GM23338 (cell line): ENCODE results near the gene CT45A10. TPM values are rescaled to one million over a fixed set of nuclear protein-coding genes. Genes with fewer than 3 reads are reported as not detected.

ENCODE experiments used
- ATAC-seq: fragments of 200-7000 bp; cut with Tn5 transposase; 3 replicates; pipeline ENCODE4 v1.9.1; 2020
- DNase-seq: peaks from one replicate; pipeline ENCODE4 v3.0.0-alpha.2; 2015; ENCODE audit warnings: low spot score
- H2AFZ ChIP-seq: fragments of 200-600 bp; sonication (generic); 2 replicates; pipeline ENCODE4 v1.8.0; 2016; ENCODE audit warnings: antibody characterized with exemption, mild to moderate bottlenecking, moderate library complexity
- H3F3A ChIP-seq: fragments of 200-600 bp; sonication (generic); replicated peaks from 2 replicates; pipeline ENCODE4 v1.8.0; 2017; ENCODE audit warnings: antibody characterized with exemption, mixed run types, low read depth
- H3K27ac ChIP-seq: fragments of 200-600 bp; sonication (generic); 2 replicates; pipeline ENCODE4 v1.6.1; 2016; ENCODE audit warnings: low read depth
- H3K27me3 ChIP-seq: fragments of 200-600 bp; sonication (generic); 2 replicates; pipeline ENCODE4 v1.8.0; 2016; ENCODE audit warnings: mild to moderate bottlenecking, mixed run types, moderate library complexity; ENCODE audit not compliant: insufficient read depth
- H3K36me3 ChIP-seq: fragments of 200-600 bp; sonication (generic); 2 replicates; pipeline ENCODE4 v1.8.0; 2016; ENCODE audit warnings: mild to moderate bottlenecking; ENCODE audit not compliant: insufficient read depth
- H3K4me1 ChIP-seq: fragments of 200-600 bp; sonication (generic); 2 replicates; pipeline ENCODE4 v1.8.0; 2016; ENCODE audit warnings: mild to moderate bottlenecking, moderate library complexity; ENCODE audit not compliant: insufficient read depth
- H3K4me2 ChIP-seq: fragments of 200-600 bp; sonication (generic); 2 replicates; pipeline ENCODE4 v1.7.1; 2017; ENCODE audit warnings: mixed run types
- H3K4me3 ChIP-seq: fragments of 200-600 bp; sonication (generic); 2 replicates; pipeline ENCODE4 v1.6.1; 2016; ENCODE audit warnings: mixed run types
- H3K79me2 ChIP-seq: fragments of 200-600 bp; sonication (generic); replicated peaks from 2 replicates; pipeline ENCODE4 v1.8.0; 2017; ENCODE audit warnings: mild to moderate bottlenecking; ENCODE audit not compliant: insufficient read depth
- H3K9me2 ChIP-seq: fragments of 200-600 bp; sonication (generic); 2 replicates; pipeline ENCODE4 v1.8.0; 2017; ENCODE audit not compliant: insufficient read depth
- H4K20me1 ChIP-seq: fragments of 200-600 bp; sonication (generic); replicated peaks from 2 replicates; pipeline ENCODE4 v1.8.0; 2017; ENCODE audit warnings: mild to moderate bottlenecking; ENCODE audit not compliant: insufficient read depth
- H3K27ac Mint-ChIP-seq: 2 replicates; pipeline ENCODE4 v1.8.0; 2020; ENCODE audit warnings: inconsistent platforms, mild to moderate bottlenecking, moderate library complexity, mixed read lengths
- H3K27me3 Mint-ChIP-seq: 3 replicates; pipeline ENCODE4 v1.8.0; 2022; ENCODE audit warnings: low read depth, mild to moderate bottlenecking, moderate library complexity, mixed read lengths, inconsistent platforms; ENCODE audit not compliant: insufficient read depth, poor library complexity
- H3K36me3 Mint-ChIP-seq: 3 replicates; pipeline ENCODE4 v1.8.0; 2021; ENCODE audit warnings: low read depth, mild to moderate bottlenecking, inconsistent platforms, moderate library complexity, mixed read lengths
- H3K4me1 Mint-ChIP-seq: 3 replicates; pipeline ENCODE4 v1.8.0; 2020; ENCODE audit warnings: mild to moderate bottlenecking, inconsistent platforms, mixed read lengths
- H3K4me3 Mint-ChIP-seq: 3 replicates; pipeline ENCODE4 v1.8.0; 2021; ENCODE audit warnings: moderate library complexity, mild to moderate bottlenecking, inconsistent platforms, mixed read lengths
- H3K9me3 Mint-ChIP-seq: 3 replicates; pipeline ENCODE4 v1.8.0; 2020; ENCODE audit warnings: moderate library complexity, mild to moderate bottlenecking, inconsistent platforms, mixed read lengths
- CREB1 ChIP-seq: fragments of 250-450 bp; sonication (Bioruptor Pico); IDR thresholded peaks from 2 replicates; pipeline ENCODE4 v1.5.0; 2020; ENCODE audit warnings: low read depth, mild to moderate bottlenecking, moderate library complexity
- EZH2 ChIP-seq: fragments of 200-600 bp; sonication (generic); IDR thresholded peaks from one replicate; pipeline ENCODE4 v1.8.0; 2017; ENCODE audit warnings: antibody characterized with exemption, mild to moderate bottlenecking, low read depth; ENCODE audit not compliant: unreplicated experiment
- JUNB ChIP-seq: IDR thresholded peaks from one replicate; pipeline ENCODE4 v1.6.1; 2016; ENCODE audit warnings: antibody characterized with exemption; ENCODE audit not compliant: unreplicated experiment
- ZNF114 ChIP-seq: fragments of 250-450 bp; sonication (Bioruptor Pico); IDR thresholded peaks from 2 replicates; pipeline ENCODE4 v1.5.0; 2020; ENCODE audit warnings: mild to moderate bottlenecking, moderate library complexity
- polyA plus RNA-seq: library from polyadenylated mRNA; unstranded; fragments of >200 nt; fragmentation: Nextera tagmentation; extraction: Ambion mirVana; gene quantifications from 2 replicates; pipeline ENCODE4 v1.2.1, GENCODE V29; 2016
- total RNA-seq: library from RNA; depleted of rRNA; stranded (reverse); fragments of >200 nt; shearing (Covaris generic); gene quantifications from 2 replicates; pipeline ENCODE4 v1.2.3, GENCODE V29; 2014
- TF ChIP-seq, protein P1 (sequence below): fragments of 250-450 bp; sonication (Bioruptor Pico); IDR thresholded peaks from 2 replicates; pipeline ENCODE4 v1.5.0; 2020; ENCODE audit warnings: mild to moderate bottlenecking, moderate library complexity

CT45A10 gene
- total and polyA plus RNA-seq, 2 experiments from 2014 or later, result not detected

DNA sequence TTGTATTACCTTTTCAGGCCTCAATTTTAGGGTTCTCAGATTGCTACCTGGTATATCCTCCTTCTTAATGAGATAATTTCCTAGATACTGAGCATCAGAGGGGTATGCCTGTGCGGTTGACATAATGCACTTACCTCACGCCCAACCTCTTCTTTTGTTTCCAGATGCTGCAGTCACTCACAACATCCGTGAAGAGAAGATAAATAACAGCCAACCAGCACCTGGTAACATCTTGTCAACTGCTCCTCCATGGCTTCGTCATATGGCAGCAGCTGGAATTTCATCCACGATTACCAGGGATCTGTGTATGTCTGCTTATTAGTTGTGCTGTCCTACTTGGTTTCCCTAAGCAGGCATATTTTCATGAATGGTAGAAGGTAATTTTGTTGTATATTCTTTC lies 17.0 kb upstream of the CT45A10 start (continued):
- TF ChIP-seq, protein P1, sequence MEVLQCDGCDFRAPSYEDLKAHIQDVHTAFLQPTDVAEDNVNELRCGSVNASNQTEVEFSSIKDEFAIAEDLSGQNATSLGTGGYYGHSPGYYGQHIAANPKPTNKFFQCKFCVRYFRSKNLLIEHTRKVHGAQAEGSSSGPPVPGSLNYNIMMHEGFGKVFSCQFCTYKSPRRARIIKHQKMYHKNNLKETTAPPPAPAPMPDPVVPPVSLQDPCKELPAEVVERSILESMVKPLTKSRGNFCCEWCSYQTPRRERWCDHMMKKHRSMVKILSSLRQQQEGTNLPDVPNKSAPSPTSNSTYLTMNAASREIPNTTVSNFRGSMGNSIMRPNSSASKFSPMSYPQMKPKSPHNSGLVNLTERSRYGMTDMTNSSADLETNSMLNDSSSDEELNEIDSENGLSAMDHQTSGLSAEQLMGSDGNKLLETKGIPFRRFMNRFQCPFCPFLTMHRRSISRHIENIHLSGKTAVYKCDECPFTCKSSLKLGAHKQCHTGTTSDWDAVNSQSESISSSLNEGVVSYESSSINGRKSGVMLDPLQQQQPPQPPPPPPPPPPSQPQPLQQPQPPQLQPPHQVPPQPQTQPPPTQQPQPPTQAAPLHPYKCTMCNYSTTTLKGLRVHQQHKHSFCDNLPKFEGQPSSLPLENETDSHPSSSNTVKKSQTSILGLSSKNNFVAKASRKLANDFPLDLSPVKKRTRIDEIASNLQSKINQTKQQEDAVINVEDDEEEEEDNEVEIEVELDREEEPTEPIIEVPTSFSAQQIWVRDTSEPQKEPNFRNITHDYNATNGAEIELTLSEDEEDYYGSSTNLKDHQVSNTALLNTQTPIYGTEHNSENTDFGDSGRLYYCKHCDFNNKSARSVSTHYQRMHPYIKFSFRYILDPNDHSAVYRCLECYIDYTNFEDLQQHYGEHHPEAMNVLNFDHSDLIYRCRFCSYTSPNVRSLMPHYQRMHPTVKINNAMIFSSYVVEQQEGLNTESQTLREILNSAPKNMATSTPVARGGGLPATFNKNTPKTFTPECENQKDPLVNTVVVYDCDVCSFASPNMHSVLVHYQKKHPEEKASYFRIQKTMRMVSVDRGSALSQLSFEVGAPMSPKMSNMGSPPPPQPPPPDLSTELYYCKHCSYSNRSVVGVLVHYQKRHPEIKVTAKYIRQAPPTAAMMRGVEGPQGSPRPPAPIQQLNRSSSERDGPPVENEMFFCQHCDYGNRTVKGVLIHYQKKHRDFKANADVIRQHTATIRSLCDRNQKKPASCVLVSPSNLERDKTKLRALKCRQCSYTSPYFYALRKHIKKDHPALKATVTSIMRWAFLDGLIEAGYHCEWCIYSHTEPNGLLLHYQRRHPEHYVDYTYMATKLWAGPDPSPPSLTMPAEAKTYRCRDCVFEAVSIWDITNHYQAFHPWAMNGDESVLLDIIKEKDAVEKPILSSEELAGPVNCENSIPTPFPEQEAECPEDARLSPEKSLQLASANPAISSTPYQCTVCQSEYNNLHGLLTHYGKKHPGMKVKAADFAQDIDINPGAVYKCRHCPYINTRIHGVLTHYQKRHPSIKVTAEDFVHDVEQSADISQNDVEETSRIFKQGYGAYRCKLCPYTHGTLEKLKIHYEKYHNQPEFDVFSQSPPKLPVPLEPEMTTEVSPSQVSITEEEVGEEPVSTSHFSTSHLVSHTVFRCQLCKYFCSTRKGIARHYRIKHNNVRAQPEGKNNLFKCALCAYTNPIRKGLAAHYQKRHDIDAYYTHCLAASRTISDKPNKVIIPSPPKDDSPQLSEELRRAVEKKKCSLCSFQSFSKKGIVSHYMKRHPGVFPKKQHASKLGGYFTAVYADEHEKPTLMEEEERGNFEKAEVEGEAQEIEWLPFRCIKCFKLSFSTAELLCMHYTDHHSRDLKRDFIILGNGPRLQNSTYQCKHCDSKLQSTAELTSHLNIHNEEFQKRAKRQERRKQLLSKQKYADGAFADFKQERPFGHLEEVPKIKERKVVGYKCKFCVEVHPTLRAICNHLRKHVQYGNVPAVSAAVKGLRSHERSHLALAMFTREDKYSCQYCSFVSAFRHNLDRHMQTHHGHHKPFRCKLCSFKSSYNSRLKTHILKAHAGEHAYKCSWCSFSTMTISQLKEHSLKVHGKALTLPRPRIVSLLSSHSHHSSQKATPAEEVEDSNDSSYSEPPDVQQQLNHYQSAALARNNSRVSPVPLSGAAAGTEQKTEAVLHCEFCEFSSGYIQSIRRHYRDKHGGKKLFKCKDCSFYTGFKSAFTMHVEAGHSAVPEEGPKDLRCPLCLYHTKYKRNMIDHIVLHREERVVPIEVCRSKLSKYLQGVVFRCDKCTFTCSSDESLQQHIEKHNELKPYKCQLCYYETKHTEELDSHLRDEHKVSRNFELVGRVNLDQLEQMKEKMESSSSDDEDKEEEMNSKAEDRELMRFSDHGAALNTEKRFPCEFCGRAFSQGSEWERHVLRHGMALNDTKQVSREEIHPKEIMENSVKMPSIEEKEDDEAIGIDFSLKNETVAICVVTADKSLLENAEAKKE, result no peak

DNA sequence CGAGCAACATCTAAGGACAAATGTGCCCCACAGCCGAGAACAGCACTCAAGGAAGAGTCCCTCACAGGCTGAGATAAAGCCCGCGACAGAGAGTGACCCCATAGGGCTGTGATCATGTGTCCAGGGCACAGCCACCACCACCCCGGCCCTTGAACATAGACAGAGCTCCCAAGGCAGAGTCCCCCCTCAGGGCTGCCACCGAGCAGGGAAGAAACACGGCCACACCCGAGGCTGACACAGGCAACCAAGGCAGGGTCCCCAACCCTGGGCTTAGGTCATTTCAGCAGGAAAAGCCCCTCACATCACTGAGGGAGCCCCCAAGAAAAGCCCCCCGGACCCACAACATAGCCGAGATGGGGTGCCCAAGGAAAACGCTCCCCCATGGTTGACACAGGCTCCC lies 463 bp downstream of the CT45A10 start:
- H3K9me3 Mint-ChIP-seq, result peaks cover 23% of the 10 kb centered on the region
- H3F3A ChIP-seq, result no peaks in the 10 kb centered on the region
- no peak overlapping the region for H3K4me2 ChIP-seq
- no peak overlapping the region for H3K4me3 Mint-ChIP-seq
- H3K4me1 ChIP-seq, result no peaks in the 10 kb centered on the region
- H3K79me2 ChIP-seq, result no peaks in the 10 kb centered on the region
- TF ChIP-seq JUNB, result no peak
- no peak for TF ChIP-seq ZNF114 (CRISPR knock-in tag)
- no peak for TF ChIP-seq CREB1 (CRISPR knock-in tag)
- no peak for TF ChIP-seq EZH2
- no peak for ATAC-seq
- no peak overlapping the region for H3K27ac ChIP-seq
- H3K27ac Mint-ChIP-seq, result no peak overlapping the region
- H3K36me3 Mint-ChIP-seq, result peaks cover 3% of the 10 kb centered on the region; the same call in 2 of the 3 replicates
- H2AFZ ChIP-seq, result no peak overlapping the region
- no peaks in the 10 kb centered on the region for H3K27me3 Mint-ChIP-seq
- no peaks in the 10 kb centered on the region for H3K9me2 ChIP-seq
- no peak overlapping the region for H3K4me3 ChIP-seq
- H4K20me1 ChIP-seq, result no peaks in the 10 kb centered on the region
- H3K36me3 ChIP-seq, result no peaks in the 10 kb centered on the region
- H3K4me1 Mint-ChIP-seq, result no peaks in the 10 kb centered on the region
- no peak for DNase-seq
- H3K27me3 ChIP-seq, result no peaks in the 10 kb centered on the region
